ENCODE measurements around the gene DLX1.
"Not testable (repeated sequence)": the region's sequence is repeated elsewhere in the genome, so short reads cannot be mapped to it uniquely, and the experiment has no call there.

DLX1 gene

DNA sequence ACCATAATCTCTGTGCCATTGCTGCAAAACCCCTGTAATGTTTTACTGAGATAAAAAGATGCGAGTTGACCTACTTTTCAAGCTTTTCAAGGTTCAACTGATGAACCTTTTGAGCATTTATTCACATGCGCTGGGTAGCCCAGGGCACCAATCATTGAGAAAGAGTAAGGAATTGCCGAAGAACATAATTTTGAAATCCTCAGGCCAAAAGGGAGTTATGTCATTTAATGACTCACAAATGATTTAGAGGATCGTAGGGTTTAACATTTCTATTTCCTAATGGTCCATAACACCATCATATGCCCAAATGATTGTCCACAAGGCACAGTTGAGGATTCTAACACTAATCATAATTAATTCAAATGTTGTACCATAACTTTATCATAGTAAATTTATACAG lies 20.2 kb upstream of the DLX1 start:
- DNase-seq (ENCODE audit: low read depth) = no peak

DNA sequence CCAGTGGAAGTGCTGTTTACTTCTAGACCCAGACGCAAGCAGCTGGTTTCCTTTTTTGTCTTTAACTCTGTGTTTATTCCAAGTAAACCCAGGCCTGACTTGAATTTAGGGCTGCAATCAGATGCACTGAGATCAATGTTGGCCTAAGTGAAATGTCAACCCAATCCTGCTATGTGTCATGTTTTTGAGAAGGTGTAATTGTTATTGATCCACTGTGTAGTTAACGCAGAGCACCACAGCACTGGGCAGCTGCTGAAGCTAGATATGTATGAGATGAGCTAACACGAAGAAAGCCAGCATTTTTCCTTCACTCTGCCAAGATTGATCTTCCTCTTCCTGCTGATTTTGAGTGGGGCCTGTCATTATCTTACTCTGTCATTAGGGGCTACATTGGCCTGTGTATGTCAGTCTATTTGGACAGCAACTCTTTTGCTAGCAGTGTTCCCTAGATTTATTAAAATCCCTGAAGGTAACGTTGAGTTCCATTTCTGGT lies 18.9 kb upstream of the DLX1 start:
- no peak for DNase-seq (ENCODE audit: low read depth)

DNA sequence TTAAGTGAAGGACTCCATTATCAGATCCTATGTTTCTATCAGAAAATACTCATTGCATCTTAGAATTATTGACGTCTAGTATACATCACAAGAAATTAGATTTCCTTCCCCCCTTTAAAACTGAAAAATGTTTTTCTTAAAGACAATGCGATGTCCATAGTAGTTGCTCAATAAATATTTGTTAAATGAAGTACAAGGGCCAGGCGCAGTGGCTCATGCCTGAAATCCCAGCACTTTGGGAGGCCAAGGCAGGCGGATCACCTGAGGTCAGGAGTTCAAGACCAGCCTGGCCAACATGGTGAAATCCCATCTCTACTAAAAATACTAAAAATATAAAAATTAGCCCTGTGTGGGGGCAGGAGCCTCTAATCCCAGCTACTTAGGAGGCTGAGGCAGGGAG lies 17.4 kb upstream of the DLX1 start:
- DNase-seq (ENCODE audit: low read depth) = not testable (repeated sequence)

DNA sequence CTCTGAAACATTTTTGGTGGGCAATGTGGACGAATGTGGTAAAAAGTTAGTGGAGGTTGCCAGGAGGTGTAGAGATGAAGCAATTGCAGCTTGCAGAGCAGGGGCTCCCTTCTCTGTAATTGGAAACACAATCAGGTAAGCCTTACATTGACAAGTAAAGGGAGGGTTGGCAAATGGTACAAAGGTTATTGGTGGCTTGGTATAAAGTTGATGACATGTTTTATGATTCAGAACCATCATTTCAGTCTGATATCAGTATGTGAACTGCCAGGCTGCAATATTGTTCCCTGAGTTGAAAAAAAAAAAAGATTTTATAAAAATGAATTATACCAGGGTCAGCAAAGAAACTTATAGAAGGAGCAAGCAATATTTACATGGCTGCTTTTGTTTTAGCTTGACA lies 14.4 kb upstream of the DLX1 start:
- DNase-seq (ENCODE audit: low read depth) = no peak

DNA sequence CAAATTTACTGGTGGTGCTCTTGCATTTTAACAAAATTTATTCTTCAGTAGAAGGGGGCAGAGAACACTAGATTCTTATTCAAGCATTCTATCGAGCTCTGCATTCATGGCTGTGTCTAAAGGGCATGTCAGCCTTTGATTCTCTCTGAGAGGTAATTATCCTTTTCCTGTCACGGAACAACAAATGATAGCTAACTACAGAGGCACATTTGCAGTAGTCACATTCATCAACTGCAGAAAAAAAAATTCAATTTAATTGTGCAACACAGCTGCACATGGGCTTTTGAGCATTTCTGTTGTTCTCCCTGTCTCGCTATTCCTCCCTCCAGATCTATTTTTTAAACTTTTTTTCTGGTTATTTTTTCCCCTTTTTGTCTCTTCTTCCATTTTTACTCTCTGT lies 13.0 kb upstream of the DLX1 start:
- DNase-seq (ENCODE audit: low read depth) = no peak

DNA sequence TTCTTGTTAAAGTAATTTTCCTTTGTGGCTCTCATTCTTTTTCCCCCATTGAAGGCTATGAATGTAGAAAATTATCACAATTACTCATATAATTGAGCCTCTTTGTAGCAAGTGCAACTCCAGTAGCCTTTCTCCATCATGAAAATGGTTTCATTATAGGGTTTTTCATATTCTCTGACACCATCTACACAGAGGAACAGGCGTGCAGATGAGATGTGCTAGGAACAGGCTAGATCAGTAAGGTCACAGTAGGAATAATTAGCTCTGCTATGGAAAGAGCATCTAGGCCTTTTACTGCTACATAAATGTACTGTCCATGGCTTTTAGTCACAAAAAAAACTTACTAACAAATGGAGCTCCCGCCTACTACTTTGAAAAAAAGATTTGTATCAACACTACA lies 12.6 kb upstream of the DLX1 start:
- DNase-seq (ENCODE audit: low read depth) = no peak

DNA sequence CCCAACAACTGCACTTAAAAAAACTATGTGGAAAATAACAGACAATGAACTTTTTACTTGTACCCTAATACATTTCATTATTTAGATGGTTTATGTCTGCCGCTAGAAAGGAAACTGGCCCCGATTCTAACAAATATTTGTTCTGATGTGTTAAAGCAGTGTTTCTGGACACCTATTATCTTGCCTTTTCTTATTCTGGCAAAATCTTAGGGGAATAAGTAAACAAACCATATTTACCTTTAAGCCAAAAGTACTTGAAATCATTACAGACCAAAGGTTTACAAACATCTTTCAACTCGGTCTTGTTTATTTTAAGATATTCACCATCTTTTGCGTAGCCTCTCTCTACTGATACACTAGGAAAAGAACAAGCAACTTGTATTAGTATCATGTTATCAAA lies 11.8 kb upstream of the DLX1 start:
- no peak for DNase-seq (ENCODE audit: low read depth)

DNA sequence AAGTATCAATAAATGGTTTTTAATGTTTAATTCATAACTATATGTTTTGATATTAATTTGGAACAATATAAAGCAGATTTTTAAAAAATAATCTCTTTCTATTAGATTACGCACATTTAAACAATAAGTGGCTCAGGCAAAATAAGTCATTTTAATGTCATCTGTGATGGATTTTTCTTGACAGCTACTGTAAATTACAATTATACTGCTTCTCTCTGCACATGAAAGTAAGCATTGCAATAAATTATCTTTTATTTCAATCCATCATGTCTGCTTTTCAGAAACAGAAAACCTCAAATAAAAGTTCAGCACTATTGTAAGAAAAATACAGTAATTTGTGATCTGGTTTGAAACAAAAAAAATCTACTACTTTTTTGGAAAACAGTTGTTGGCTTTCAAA lies 11.1 kb upstream of the DLX1 start:
- DNase-seq (ENCODE audit: low read depth) = no peak

DNA sequence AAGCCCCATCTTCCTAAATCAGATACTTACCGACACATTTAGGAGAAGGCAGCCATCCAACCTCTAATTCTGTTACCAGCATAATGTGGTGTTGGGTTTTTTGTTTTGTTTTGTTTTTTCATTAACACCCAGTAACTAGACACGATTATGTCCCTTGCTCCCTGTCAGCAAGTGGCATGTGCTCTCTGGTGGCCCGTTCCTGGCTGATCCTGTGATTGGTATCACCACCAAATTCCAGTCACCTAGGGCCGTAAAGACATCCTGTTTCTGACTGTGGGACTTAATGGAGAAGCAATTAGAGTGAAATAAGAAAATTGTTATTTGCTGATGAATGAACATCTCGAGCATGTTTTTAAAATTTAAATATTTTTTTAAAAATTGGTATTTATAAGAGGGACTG lies 5.9 kb upstream of the DLX1 start:
- no peak for DNase-seq (ENCODE audit: low read depth)

DNA sequence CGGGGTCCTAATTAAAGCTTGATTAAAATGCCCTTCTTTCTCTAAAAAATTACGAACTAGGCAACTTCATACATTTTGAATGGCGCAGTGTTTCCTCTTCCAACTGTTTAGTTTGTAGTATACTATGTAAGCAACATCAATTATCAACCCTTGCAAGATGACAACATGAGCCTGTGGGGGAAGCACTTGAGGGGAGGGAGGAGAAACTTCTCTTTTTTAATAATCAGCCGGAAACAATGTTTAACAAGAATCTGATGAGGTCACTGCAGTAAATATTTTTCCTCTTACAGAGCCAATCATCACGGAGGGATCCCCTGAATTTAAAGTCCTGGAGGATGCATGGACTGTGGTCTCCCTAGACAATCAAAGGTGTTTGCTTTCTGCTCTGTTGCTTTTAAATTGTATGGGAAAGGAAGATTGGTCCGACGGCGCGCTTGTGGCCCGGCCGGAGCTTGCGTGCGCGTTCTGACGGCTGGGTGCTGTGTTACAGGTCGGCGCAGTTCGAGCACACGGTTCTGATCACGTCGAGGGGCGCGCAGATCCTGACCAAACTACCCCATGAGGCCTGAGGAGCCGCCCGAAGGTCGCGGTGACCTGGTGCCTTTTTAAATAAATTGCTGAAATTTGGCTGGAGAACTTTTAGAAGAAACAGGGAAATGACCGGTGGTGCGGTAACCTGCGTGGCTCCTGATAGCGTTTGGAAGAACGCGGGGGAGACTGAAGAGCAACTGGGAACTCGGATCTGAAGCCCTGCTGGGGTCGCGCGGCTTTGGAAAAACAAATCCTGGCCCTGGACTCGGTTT lies 5.3 kb upstream of the DLX1 start:
- no peak for DNase-seq (ENCODE audit: low read depth)

DNA sequence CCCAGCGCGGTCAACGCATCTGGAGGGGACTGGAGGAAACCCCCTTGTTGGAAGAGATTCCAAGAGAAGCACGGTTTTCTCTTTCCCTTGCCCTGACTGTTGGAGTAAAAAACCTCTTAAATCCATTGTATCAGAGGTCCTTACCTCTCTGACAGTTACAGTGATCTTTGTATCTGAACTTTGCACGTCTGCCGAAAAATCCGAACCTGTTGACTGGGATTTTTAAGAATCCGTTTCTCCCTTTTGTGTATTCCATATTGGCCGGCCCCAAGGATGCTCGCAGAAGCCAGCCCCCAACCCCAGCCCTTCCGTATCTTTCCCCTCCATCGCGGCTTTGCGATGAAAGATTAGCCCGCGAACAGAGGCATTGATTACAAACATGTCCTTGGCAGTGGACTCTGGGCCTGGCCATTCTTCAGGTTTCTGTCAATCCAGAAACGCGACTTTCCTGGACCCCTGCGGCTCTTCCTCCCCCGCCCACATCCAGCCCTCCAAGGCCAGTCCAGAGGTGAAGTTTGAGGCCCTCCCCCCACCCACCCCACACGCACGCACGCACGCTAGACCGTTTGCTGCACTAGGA lies 4.6 kb upstream of the DLX1 start:
- no peak for DNase-seq (ENCODE audit: low read depth)

DNA sequence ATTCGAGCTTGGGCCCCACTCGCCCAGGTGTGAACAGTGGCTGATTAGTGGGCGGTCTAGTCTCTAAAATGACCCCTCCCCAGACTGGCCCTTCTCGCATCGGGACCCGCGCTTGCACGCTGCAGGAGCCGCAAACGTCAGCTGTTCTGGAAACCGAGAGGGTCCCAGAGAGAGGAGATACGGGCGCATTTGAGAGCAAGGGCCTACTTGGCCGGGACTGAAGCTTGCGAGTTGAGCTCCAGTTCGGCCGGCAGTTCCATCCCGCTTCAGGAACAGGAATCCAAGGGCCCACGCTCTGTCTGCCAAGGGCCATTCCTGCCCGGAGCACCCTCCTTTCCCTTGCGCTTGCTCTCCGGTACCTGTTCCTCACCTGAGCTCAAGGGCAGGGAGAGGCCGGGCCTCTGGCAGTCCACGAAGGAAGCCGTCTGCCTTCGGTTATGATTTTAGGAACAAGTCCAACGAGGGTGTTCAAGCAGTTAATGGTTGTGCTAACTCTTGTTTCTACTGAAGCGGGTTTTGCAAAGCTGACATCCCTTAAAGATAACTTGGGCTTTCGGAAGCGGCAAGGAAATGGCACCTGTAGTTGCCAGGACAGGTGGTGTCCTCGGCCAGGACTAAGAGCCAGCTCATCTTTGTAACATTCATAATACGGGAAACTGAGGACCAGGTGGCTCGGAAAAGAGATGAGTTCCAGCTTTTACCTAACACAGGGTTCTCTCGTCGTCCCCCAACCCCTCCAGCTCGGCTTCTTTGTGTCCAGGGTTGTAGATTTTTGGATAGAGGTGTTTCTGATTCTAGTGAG lies 3.9 kb upstream of the DLX1 start:
- no peak for DNase-seq (ENCODE audit: low read depth)

DNA sequence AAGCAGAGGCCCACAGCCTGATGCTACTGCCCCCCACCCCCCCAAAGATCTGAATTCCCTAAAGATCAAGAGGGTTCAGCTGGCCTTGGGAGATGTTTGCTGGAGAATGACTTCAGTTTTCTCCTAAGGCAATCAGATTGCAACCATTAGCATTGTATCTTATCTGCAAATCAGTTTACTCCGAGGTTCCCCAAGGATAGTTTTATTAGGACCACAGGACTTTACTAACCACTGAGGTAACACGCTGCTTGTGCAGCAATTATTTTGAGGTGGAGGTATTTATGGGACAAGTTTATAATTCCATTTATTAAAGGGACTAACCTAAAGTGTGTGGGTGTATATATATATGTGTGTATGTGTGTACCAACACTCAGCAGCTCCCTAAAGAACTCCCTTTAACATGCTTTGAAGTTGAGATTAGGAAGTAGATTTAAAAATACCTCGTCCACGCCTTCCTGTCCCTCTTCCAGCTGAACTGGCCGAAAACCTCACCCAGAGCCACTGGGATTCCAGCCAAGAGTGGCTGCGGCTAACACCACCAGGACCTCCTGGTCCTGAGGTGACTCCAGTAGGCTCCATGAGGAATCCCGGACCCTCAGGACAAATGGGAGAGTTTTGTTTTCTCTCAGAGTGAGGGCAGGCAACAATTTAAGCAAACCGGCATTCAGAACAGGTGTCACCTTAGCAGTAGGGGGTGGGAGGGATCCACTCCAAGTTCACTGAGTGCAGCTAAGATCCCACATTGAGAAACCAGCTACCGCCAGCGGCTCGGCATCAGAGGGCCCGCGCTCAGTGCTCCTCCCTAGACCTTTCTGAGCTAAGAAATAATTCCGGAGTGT lies 3.0 kb upstream of the DLX1 start:
- DNase-seq (ENCODE audit: low read depth) = no peak

DNA sequence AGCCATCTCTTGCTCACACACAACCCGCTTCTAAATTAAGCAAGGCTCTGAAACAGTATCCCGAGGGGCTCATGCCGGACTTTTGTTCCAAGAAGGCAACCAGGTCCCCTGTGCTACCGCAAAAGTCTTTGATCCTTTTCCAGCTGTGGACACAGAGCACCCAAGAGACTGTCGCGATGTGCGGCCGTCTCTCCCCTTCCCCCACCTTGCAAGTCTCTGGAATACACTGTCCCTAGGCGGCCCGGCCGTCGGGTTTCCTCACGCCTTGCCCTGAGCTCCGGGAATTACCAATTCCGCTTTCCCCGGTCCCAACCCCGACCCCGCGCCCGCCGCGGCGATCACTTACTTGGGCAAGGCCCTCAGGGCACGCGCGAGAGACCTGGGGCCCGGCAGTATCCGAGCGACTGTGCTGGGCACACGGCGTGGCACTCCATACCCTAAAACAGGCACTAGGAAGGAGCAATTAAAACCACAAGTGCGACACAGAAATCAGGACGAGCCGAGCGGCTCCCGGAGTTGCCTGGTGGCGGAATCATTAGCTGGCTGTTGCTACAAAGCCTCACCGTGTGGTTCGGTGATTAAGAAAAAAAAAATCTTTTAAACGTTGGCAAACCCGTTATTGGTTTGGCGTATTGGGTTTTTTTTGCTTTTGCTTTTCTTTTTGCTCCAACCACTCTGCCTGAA lies 2.2 kb upstream of the DLX1 start:
- DNase-seq (ENCODE audit: low read depth) = no peak

DNA sequence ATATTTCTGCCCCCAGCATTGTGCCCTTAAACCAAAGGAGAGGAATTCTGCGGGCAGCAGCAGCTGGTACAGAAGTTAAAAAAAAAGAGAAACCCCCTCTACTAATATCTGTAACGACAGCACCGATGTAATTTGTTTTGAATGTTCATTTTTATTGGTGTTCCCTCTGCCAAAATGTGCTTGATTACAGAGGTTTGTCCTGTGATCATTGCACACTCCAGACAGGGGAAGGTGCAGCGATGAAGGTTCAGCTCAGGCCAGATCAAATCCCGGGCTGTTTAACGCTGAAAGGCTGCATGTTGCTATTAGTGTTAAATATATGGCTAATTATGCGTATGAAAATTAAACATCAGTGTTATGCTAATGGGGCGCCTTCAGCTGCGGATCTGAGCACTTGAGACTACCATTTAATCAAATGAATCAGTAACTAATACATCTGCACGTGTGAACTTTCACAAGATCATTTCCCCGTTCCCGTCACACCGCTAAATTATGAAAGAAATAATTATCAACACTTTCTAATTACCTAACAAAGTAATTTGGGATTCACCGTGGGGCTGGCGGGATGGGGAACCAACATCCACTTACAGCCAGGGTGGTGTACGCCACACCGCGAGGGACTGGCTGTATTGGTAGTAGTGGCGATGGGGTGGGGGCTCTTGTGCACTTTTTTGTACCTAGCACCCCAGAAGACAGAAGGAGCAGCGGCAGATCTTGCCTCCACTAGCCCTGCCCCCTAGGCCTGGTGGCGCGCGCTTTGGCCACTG lies 1.5 kb upstream of the DLX1 start:
- DNase-seq (ENCODE audit: low read depth) = no peak

DNA sequence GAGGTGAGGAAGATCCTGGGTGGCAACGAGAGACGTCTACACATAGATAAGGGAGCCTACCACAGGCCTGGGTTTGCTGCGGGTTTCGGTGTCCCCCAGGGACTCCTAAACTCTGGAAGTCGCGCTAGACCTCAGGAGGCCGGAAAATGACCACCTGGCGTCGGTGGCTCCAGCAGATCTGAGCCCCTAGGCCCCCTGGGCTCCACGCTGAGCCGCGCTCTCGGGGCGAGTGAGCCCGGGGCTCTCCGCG lies 987 bp upstream of the DLX1 start:
- DNase-seq (ENCODE audit: low read depth) = no peak

DNA sequence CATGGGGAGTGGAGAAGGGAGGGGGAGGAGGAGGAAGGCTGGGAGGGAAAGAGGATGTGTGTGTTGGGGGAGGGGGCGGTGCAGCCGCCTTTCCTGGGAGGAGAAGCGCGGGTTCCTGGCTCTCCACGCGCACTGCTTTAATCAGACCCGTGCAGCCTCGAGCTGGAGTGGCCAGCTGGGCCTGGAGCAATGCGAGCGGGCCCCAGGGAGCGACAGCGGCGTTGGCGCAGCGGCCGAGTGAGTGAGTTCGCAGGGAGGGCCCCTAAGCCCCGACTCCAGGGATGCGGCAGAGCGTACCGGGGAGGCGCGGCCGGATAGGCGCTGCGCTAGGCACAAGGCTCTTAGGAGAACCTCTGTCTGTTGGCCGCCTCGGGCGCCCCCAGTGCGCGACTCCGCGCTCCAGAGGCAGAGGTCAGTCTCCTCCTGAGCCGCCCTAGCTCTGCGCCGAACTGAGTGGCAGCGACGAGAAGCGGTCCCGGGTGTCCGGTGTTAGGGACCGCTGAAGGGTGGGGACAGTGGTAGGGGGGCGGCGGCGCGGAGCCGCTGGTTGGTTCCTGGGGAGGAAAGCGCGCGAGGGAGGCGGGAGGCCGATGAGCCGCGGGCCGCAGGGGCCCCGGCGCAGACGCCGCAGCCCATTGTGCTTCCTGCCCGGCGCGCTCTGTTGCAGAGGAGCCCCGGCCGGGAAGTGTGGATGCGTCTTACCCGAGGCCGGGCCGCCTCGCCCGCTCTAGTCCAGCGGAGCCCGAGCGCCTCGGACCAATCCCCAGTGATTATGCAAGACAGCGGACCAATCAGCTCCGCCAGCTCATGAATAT lies 455 bp upstream of the DLX1 start:
- DNase-seq (ENCODE audit: low read depth) = peak; percentile 80

DNA sequence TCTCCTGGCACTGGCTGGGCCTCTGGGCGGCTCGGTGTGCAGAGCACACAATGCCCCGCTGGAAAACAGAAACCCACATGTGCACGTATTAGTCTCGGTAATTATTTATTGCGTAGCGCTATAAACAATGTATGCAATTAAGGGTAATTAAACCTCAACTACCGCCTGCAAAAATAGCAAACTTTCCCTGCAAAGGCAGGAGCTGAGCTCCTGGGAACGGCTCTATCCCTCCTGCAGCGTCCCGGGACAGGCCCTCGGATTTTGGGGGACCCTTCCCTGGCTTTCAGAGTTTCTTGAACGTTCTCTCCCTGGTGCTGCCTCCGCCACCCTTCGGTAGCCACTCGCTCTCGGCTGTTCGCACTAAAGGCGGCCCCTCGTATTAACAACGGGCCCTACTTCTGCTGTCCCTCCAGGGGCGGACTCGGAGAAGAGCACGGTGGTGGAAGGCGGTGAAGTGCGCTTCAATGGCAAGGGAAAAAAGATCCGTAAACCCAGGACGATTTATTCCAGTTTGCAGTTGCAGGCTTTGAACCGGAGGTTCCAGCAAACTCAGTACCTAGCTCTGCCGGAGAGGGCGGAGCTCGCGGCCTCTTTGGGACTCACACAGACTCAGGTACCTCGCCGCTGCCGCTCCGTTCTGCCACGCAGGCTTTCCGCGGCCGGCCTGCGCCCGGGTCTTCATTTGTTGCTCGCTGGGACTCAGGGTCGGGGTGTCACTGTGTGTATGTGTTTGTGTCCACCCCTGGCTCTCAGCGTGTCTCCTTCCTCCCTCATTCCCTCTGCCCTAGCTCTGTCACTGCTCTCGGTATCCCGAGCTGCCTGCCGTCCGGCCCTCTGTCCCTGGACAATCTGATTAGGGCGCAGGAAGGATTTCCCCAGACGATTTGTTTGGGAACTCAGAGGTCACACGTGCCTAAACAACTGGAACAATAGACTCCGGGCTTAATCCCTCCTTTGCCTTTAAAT lies 1.2 kb downstream of the DLX1 start:
- no peak for DNase-seq (ENCODE audit: low read depth)

DNA sequence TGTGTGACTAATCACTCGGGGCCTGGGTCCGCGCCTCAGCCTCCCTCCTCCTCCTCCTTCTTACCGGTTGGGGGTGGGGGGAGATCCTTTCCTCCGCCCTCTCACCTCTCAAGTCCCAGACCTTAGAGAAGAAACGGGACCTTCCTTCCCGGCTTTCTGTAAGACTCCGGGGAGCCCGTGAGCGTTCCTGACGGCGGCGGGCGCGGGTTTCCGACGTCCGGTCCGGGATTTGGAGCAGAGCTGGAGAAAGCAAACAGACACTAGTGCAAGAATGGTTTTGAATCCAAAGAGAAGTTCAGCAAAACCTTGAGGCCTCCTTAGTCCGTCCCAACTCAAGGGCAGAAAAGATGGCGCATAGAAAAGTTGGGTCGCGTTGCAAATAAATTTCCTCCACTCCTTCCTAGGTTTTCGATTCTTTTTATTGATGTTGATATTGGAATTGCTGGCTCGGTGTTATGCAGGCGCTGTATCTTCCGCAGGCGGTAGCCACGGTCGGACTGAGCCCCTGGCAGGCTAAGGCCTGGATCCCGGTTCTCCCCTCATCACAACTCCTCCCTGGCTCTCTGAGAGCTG lies 2.0 kb downstream of the DLX1 start:
- no peak for DNase-seq (ENCODE audit: low read depth)
